HepG2 (cell line): ENCODE data around the gene FOXA1. TPM values are rescaled to one million over a fixed set of nuclear protein-coding genes. Genes with fewer than 3 reads are reported as not detected.

Source experiments
- AKAP8 ChIP-seq: sonication (generic); formaldehyde crosslinking; IDR thresholded peaks from 2 replicates; pipeline ENCODE4 v1.5.1; 2020; ENCODE audit warnings: mild to moderate bottlenecking, missing genetic modification reagents
- ARHGAP35 ChIP-seq: sonication (generic); formaldehyde crosslinking; IDR thresholded peaks from 2 replicates; pipeline ENCODE4 v1.9.0; 2022; ENCODE audit warnings: mild to moderate bottlenecking, inconsistent platforms, moderate library complexity, missing genetic modification reagents, borderline replicate concordance
- CBX5 ChIP-seq: sonication (generic); formaldehyde crosslinking; IDR thresholded peaks from 2 replicates; pipeline ENCODE4 v1.4.0; 2020; ENCODE audit warnings: missing genetic modification reagents, borderline replicate concordance
- FOXA1 ChIP-seq, 2 experiments: fragments of 450-650 bp in 1 of 2; sonication (generic) in 1 of 2; formaldehyde crosslinking in 1 of 2; IDR thresholded peaks; 2 replicates each; pipeline versions ENCODE4 v1.4.0 to v1.6.1; 2016 to 2020; ENCODE audit warnings: missing genetic modification reagents in 1 of 2
- HNF4G ChIP-seq, 2 experiments: sonication (generic) in 1 of 2; formaldehyde crosslinking in 1 of 2; IDR thresholded peaks; 2 replicates each; pipeline versions ENCODE4 v1.4.0 to v1.6.1; 2011 to 2020; ENCODE audit warnings: borderline replicate concordance in 2 of 2, low read depth in 2 of 2, mild to moderate bottlenecking in 2 of 2, low read length in 1 of 2, missing genetic modification reagents in 1 of 2, moderate library complexity in 1 of 2
- KDM4B ChIP-seq: sonication (generic); formaldehyde crosslinking; IDR thresholded peaks from 2 replicates; pipeline ENCODE4 v1.4.0; 2020; ENCODE audit warnings: missing genetic modification reagents
- KLF6 ChIP-seq: IDR thresholded peaks from 2 replicates; pipeline ENCODE4 v1.8.0; 2016; ENCODE audit warnings: missing biosample characterization, missing genetic modification reagents
- KLF9 ChIP-seq: IDR thresholded peaks from 2 replicates; pipeline ENCODE4 v1.6.1; 2016; ENCODE audit warnings: low read depth
- MEF2D ChIP-seq: sonication (generic); formaldehyde crosslinking; IDR thresholded peaks from 2 replicates; pipeline ENCODE4 v1.5.1; 2020; ENCODE audit warnings: mild to moderate bottlenecking, missing genetic modification reagents
- MEIS1 ChIP-seq: sonication (generic); formaldehyde crosslinking; IDR thresholded peaks from 2 replicates; pipeline ENCODE4 v1.9.0; 2021; ENCODE audit warnings: mild to moderate bottlenecking, missing genetic modification reagents, moderate library complexity, borderline replicate concordance
- PHF20 ChIP-seq: sonication (generic); formaldehyde crosslinking; IDR thresholded peaks from 2 replicates; pipeline ENCODE4 v1.5.0; 2020; ENCODE audit warnings: mild to moderate bottlenecking, missing genetic modification reagents
- RFX3 ChIP-seq: IDR thresholded peaks from 2 replicates; pipeline ENCODE4 v1.6.1; 2016; ENCODE audit warnings: missing biosample characterization, missing genetic modification reagents
- SALL2 ChIP-seq: sonication (generic); formaldehyde crosslinking; IDR thresholded peaks from 2 replicates; pipeline ENCODE4 v1.8.1; 2023; ENCODE audit warnings: mild to moderate bottlenecking, missing genetic modification reagents, inconsistent platforms
- SP140L ChIP-seq: sonication (generic); formaldehyde crosslinking; IDR thresholded peaks from 2 replicates; pipeline ENCODE4 v1.4.0; 2020; ENCODE audit warnings: missing genetic modification reagents, borderline replicate concordance
- ZFYVE20 ChIP-seq: sonication (generic); formaldehyde crosslinking; IDR thresholded peaks from 2 replicates; pipeline ENCODE4 v1.8.0; 2023; ENCODE audit warnings: low read depth, mild to moderate bottlenecking, moderate library complexity, missing genetic modification reagents, borderline replicate concordance
- ZNF326 ChIP-seq: sonication (generic); formaldehyde crosslinking; IDR thresholded peaks from 2 replicates; pipeline ENCODE4 v1.4.0; 2020; ENCODE audit warnings: missing genetic modification reagents, borderline replicate concordance
- ZNF547 ChIP-seq: sonication (generic); formaldehyde crosslinking; IDR thresholded peaks from 2 replicates; pipeline ENCODE4 v1.5.1; 2020; ENCODE audit warnings: mild to moderate bottlenecking, missing genetic modification reagents
- ZNF570 ChIP-seq: sonication (generic); formaldehyde crosslinking; IDR thresholded peaks from 2 replicates; pipeline ENCODE4 v1.4.0; 2020; ENCODE audit warnings: mild to moderate bottlenecking, missing genetic modification reagents, borderline replicate concordance
- ZNF652 ChIP-seq: IDR thresholded peaks from 2 replicates; pipeline ENCODE4 v1.6.1; 2016; ENCODE audit warnings: low read depth, borderline replicate concordance
- ZNF724P ChIP-seq: sonication (generic); formaldehyde crosslinking; IDR thresholded peaks from 2 replicates; pipeline ENCODE4 v1.8.0; 2022; ENCODE audit warnings: missing genetic modification reagents, borderline replicate concordance
- ZNF746 ChIP-seq: sonication (generic); formaldehyde crosslinking; IDR thresholded peaks from 2 replicates; pipeline ENCODE4 v1.8.0; 2022; ENCODE audit warnings: mild to moderate bottlenecking, missing genetic modification reagents
- polyA plus RNA-seq, 8 experiments: library from polyadenylated mRNA; depleted of rRNA in 3 of 8; stranded (reverse) in 7 of 8; unstranded in 1 of 8; fragments of >200 nt; fragmentation: Illumina TruSeq in 4 of 8; extraction: Trizol in 4 of 8; gene quantifications; 2 replicates each; pipeline versions ENCODE4 v1.2.1 to v1.2.3, GENCODE V29; 2011 to 2016; ENCODE audit warnings: low read depth in 4 of 8, missing spikeins in 1 of 8, mixed read lengths in 1 of 8; ENCODE audit not compliant: insufficient read depth in 1 of 8
- total RNA-seq, 5 experiments: library from RNA; depleted of rRNA; stranded (reverse); fragments of >200 nt; fragmentation: Illumina TruSeq; extraction: Trizol; gene quantifications; 2 replicates each; pipeline ENCODE4 v1.2.3, GENCODE V29; 2016; ENCODE audit warnings: low read depth in 1 of 5
- TF ChIP-seq, protein P1 (sequence below), 2 experiments: sonication (generic) in 1 of 2; formaldehyde crosslinking in 1 of 2; IDR thresholded peaks; 2 replicates each; pipeline versions ENCODE4 v1.5.1 to v1.6.1; 2011 to 2020; ENCODE audit warnings: borderline replicate concordance in 1 of 2, low read depth in 1 of 2, low read length in 1 of 2, mild to moderate bottlenecking in 1 of 2, missing genetic modification reagents in 1 of 2, moderate library complexity in 1 of 2
- TF ChIP-seq, protein P2 (sequence below): sonication (generic); formaldehyde crosslinking; IDR thresholded peaks from 2 replicates; pipeline ENCODE4 v1.8.1; 2023; ENCODE audit warnings: missing genetic modification reagents, inconsistent platforms, borderline replicate concordance
- TF ChIP-seq, protein P3 (sequence below): IDR thresholded peaks from 2 replicates; pipeline ENCODE4 v1.6.1; 2016; ENCODE audit warnings: missing compliant biosample characterization, missing genetic modification reagents, borderline replicate concordance

FOXA1 gene
- total and polyA plus RNA-seq, 2 of the 13 experiments (the other 11 are each of a cell fraction or from before 2014, with no cell fraction given) = 43.4 to 58.6 TPM

DNA sequence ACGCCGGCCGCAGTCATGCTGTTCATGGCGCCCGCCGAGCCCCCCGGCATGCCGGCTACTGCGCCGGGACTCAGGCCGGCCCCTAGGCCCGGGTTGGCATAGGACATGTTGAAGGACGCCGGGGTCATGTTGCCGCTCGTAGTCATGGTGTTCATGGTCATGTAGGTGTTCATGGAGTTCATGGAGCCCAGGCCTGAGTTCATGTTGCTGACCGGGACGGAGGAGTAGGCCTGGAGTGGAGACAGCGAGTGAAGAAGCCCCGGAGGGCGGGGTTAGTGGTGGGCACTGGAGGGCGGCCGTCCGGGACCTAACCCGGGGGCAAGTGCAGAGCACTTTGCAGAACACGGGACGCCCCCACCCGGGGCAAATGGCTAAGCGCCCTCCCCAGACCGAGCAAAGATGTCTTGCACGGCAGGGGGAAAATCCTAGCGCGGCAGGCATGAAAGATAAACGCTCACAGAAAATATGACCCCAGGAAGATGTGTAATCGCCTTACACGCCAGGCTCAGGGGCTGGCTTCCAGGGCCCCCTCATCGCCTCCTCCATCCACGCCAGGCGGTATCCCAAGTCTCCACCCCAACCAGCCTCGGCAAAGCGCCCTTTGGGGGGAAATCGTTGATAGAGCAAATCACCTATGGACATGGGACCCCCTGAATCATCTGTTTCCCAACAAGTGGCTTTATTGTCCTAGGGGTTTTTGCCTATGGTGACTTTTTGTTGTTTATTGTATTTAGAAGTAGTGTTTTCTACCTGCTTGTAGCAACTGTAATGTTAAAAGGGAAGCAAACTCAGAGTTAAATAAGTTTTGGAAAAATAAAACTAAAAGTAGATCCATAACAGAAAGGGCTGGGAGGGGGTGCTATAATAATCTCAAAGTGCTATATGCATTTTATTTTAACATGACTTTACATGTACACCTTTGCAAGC is 2.3 kb downstream of the FOXA1 start (continued):
- 0 out of 2 replicates have a peak, but pooled peaks have one; percentile 15 for TF ChIP-seq KLF6 (CRISPR knock-in tag)
- TF ChIP-seq ZNF652 (CRISPR knock-in tag) = no peak
- TF ChIP-seq KDM4B (CRISPR knock-in tag) = no peak
- 0 out of 2 replicates have a peak, but pooled peaks have one; percentile 53 for TF ChIP-seq AKAP8 (CRISPR knock-in tag)
- TF ChIP-seq, protein P1, sequence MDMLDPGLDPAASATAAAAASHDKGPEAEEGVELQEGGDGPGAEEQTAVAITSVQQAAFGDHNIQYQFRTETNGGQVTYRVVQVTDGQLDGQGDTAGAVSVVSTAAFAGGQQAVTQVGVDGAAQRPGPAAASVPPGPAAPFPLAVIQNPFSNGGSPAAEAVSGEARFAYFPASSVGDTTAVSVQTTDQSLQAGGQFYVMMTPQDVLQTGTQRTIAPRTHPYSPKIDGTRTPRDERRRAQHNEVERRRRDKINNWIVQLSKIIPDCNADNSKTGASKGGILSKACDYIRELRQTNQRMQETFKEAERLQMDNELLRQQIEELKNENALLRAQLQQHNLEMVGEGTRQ (IDR thresholded peaks at IDR 0.05; ENCODE audit: low read depth, low read length) = no peak
- TF ChIP-seq, protein P1 (CRISPR knock-in tag; IDR thresholded peaks at IDR 0.05; ENCODE audit: borderline replicate concordance) = no peak
- TF ChIP-seq PHF20 (CRISPR knock-in tag) = 0 out of 2 replicates have a peak, but pooled peaks have one; percentile 5
- no peak for TF ChIP-seq FOXA1 (IDR thresholded peaks at IDR 0.05)
- no peak for TF ChIP-seq FOXA1 (CRISPR knock-in tag; IDR thresholded peaks at IDR 0.05)
- TF ChIP-seq MEF2D (CRISPR knock-in tag) = no peak
- no peak for TF ChIP-seq SALL2
- TF ChIP-seq ARHGAP35 (CRISPR knock-in tag) = 0 out of 2 replicates have a peak, but pooled peaks have one; percentile 18
- TF ChIP-seq ZNF547 (CRISPR knock-in tag) = 0 out of 2 replicates have a peak, but pooled peaks have one; percentile 55
- TF ChIP-seq CBX5 = no peak
- TF ChIP-seq, protein P2, sequence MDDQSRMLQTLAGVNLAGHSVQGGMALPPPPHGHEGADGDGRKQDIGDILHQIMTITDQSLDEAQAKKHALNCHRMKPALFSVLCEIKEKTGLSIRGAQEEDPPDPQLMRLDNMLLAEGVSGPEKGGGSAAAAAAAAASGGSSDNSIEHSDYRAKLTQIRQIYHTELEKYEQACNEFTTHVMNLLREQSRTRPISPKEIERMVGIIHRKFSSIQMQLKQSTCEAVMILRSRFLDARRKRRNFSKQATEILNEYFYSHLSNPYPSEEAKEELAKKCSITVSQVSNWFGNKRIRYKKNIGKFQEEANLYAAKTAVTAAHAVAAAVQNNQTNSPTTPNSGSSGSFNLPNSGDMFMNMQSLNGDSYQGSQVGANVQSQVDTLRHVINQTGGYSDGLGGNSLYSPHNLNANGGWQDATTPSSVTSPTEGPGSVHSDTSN (CRISPR knock-in tag) = no peak
- no peak for TF ChIP-seq RFX3 (CRISPR knock-in tag)
- TF ChIP-seq ZFYVE20 (CRISPR knock-in tag) = no peak
- TF ChIP-seq ZNF746 (CRISPR knock-in tag) = no peak
- TF ChIP-seq HNF4G (IDR thresholded peaks at IDR 0.05; ENCODE audit: borderline replicate concordance, low read depth, low read length) = 0 out of 2 replicates have a peak, but pooled peaks have one; percentile 15
- no peak for TF ChIP-seq HNF4G (CRISPR knock-in tag; IDR thresholded peaks at IDR 0.05; ENCODE audit: borderline replicate concordance, low read depth)
- TF ChIP-seq ZNF724P (CRISPR knock-in tag) = no peak
- TF ChIP-seq, protein P3, sequence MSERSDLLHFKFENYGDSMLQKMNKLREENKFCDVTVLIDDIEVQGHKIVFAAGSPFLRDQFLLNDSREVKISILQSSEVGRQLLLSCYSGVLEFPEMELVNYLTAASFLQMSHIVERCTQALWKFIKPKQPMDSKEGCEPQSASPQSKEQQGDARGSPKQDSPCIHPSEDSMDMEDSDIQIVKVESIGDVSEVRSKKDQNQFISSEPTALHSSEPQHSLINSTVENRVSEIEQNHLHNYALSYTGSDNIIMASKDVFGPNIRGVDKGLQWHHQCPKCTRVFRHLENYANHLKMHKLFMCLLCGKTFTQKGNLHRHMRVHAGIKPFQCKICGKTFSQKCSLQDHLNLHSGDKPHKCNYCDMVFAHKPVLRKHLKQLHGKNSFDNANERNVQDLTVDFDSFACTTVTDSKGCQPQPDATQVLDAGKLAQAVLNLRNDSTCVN = no peak
- no peak for TF ChIP-seq SP140L (CRISPR knock-in tag)
- TF ChIP-seq MEIS1 (CRISPR knock-in tag) = no peak
- 0 out of 2 replicates have a peak, but pooled peaks have one; percentile 32 for TF ChIP-seq KLF9 (CRISPR knock-in tag)
- TF ChIP-seq ZNF326 (CRISPR knock-in tag) = no peak
- TF ChIP-seq ZNF570 = no peak
